ENCODE data around the gene NAT9.

Gene NAT9

GRCh38 chr17:74740173-74740572 is 36.0 kb downstream of the NAT9 start:
- no peak overlapping the region for H3K9ac ChIP-seq (ENCODE audit: low read depth in 1 of 2, low read length in 2 of 2)
- no peaks in the 10 kb centered on the region for H3K9me3 ChIP-seq (ENCODE audit: control insufficient read depth in 2 of 2, low read length in 2 of 2)
- H3K27me3 ChIP-seq (ENCODE audit: control insufficient read depth in 2 of 2, insufficient read depth in 2 of 2, low read length in 2 of 2): peaks cover 10 to 17% of the 10 kb centered on the region in 2 donors
- H3K4me3 ChIP-seq (ENCODE audit: low read length in 2 of 2): no peak overlapping the region
- H3K27ac ChIP-seq (ENCODE audit: low read depth in 2 of 2, low read length in 2 of 2): no peak overlapping the region
- H3K4me1 ChIP-seq (ENCODE audit: control insufficient read depth in 2 of 2, insufficient read depth in 2 of 2, low read length in 2 of 2): peaks cover 32 to 47% of the 10 kb centered on the region in 2 donors
- H3K36me3 ChIP-seq (ENCODE audit: control insufficient read depth in 2 of 2, insufficient read depth in 2 of 2, low read length in 2 of 2): no peaks in the 10 kb centered on the region

DNA sequence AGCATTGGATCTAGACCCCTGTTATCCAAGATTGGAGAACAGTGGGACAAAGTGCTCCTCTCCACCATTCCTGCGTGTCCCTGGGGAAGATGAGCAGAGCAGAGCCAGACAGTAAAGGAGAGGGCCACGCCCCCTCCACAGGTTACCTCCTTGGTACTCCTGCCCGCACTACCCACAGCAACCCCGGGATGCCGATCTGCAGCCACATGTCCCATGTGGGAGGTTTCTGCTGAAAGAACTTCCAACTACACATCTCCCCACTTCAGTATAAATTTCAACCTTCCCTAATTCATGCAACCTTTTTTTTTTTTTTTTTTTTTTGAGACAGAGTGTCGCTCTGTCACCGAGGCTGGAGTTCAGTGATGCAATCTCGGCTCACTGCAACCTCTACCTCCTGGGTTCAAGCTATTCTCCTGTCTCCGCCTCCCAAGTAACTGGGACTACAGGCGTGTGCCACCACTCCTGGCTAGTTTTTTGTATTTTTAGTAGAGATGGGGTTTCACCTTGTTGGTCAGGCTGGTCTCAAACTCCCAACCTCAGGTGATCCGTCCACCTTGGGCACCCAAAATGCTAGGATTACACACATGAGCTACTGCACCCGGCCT is 36.8 kb downstream of the NAT9 start:
- no peak overlapping the region for H3K9ac ChIP-seq (ENCODE audit: low read depth in 1 of 2, low read length in 2 of 2)
- H3K4me1 ChIP-seq (ENCODE audit: control insufficient read depth in 2 of 2, insufficient read depth in 2 of 2, low read length in 2 of 2): peaks cover 24 to 38% of the 10 kb centered on the region in 2 donors
- H3K4me3 ChIP-seq (ENCODE audit: low read length in 2 of 2): no peak overlapping the region
- H3K9me3 ChIP-seq (ENCODE audit: control insufficient read depth in 2 of 2, low read length in 2 of 2): no peaks in the 10 kb centered on the region
- H3K27ac ChIP-seq (ENCODE audit: low read depth in 2 of 2, low read length in 2 of 2): peak overlapping the region in 1 of 2 donors; percentile 79
- H3K36me3 ChIP-seq (ENCODE audit: control insufficient read depth in 2 of 2, insufficient read depth in 2 of 2, low read length in 2 of 2): no peaks in the 10 kb centered on the region
- H3K27me3 ChIP-seq (ENCODE audit: control insufficient read depth in 2 of 2, insufficient read depth in 2 of 2, low read length in 2 of 2): peaks cover 10 to 17% of the 10 kb centered on the region in 2 donors

GRCh38 chr17:74738051-74738996 is 37.8 kb downstream of the NAT9 start:
- Histone ChIP-seq H3K9me3 (ENCODE audit: control insufficient read depth in 2 of 2, low read length in 2 of 2) (no peaks in the 10 kb centered on the region), H3K36me3 (ENCODE audit: control insufficient read depth in 2 of 2, insufficient read depth in 2 of 2, low read length in 2 of 2) (no peaks in the 10 kb centered on the region), H3K4me1 (ENCODE audit: control insufficient read depth in 2 of 2, insufficient read depth in 2 of 2, low read length in 2 of 2) (peaks cover 21 to 34% of the 10 kb centered on the region in 2 donors), H3K27me3 (ENCODE audit: control insufficient read depth in 2 of 2, insufficient read depth in 2 of 2, low read length in 2 of 2) (peaks cover 10 to 17% of the 10 kb centered on the region in 2 donors), H3K27ac (ENCODE audit: low read depth in 2 of 2, low read length in 2 of 2) (peak overlapping the region; percentile 57 to 79), H3K4me3 (ENCODE audit: low read length in 2 of 2) (peak overlapping the region; percentile 65 to 74), H3K9ac (ENCODE audit: low read depth in 1 of 2, low read length in 2 of 2) (peak overlapping the region; percentile 47 to 50)

DNA sequence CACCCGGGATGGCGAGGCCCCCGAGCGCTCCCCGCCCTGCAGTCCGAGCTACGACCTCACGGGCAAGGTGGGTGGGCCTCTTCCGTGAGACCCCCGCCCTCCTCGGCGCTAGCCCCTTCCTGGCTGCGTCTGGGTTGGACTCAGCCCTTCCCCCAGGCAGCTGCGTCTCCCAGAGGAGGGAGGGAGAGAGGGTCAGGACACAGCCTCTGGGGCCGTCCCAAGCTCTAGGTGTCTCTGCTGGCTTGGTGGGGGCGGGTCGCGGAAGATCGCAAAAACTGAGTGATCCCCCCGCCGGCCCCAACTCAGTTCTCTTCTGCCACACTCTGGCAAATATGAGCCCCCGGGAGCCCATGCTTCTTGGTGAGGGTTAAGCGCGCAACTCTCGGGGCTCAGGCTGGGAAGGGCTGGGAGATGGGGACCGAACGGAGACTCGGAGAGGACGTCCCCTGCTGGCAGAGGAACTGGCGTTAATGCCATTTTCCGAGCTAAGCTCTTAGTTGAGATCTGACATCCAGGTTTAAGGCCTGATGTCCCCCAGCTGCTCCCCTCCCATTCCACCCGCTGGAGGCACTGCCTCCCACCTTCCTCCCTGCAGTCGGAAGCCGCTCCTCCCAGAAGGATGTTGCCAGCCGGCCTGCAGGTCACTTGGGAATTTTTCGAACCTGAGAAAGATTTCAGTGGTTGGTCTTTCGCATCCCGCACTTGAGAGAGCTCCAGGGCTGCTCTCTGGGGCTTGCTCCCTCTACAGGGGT is 38.7 kb downstream of the NAT9 start:
- Histone ChIP-seq H3K9me3 (ENCODE audit: control insufficient read depth in 2 of 2, low read length in 2 of 2) (no peaks in the 10 kb centered on the region), H3K36me3 (ENCODE audit: control insufficient read depth in 2 of 2, insufficient read depth in 2 of 2, low read length in 2 of 2) (no peaks in the 10 kb centered on the region), H3K9ac (ENCODE audit: low read depth in 1 of 2, low read length in 2 of 2) (peak overlapping the region; percentile 50 to 58), H3K4me3 (ENCODE audit: low read length in 2 of 2) (peak overlapping the region; percentile 65 to 74), H3K27ac (ENCODE audit: low read depth in 2 of 2, low read length in 2 of 2) (peak overlapping the region; percentile 57 to 79), H3K27me3 (ENCODE audit: control insufficient read depth in 2 of 2, insufficient read depth in 2 of 2, low read length in 2 of 2) (peaks cover 14 to 17% of the 10 kb centered on the region in 2 donors), H3K4me1 (ENCODE audit: control insufficient read depth in 2 of 2, insufficient read depth in 2 of 2, low read length in 2 of 2) (peaks cover 21 to 28% of the 10 kb centered on the region in 2 donors)

DNA sequence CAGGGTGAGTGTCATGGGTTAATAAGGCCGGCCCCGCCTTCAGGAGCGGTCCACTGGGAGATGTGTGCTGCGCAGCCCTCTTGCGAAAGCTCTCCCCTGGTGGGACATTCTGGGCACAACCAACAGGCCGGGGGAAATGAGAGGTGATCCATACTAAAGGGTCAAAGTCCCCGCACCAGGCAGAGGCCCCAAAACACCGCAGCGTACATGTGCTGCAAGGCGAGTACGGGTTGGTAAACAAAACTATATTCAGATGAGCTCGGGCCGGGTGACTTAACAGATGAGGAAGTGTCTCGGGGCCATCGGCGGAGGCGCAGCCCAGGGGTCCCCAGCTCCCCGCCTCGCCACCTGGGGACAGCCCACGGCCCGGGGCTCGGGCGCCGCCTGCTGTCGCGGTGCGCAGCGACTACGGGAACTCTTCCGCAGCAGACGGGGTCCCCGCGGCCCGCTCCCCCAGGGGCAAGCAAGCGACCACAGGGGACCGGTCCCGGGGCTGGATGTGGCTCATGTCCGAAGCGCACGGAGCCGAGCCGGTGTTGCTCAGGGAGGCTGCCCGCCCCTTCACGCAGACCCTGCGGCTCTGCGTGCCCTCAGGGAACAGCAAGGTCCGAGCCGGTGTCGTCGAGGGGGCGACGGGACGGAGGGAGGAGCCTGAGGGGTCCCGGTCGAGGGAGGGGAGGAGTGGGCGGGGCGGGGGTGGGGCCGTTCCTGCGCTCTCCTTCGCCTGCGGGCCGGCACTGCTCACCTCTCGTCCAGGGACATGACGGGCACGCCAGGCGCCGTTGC is 39.4 kb downstream of the NAT9 start, which contains the start of gene RAB37:
Gene RAB37, plus strand, starts transcription at position 744 of the 786 bp plus-strand sequence. Its CDS starts 17 bp downstream, at position 761.
- Histone ChIP-seq H3K9me3 (ENCODE audit: control insufficient read depth in 2 of 2, low read length in 2 of 2) (no peaks in the 10 kb centered on the region), H3K36me3 (ENCODE audit: control insufficient read depth in 2 of 2, insufficient read depth in 2 of 2, low read length in 2 of 2) (no peaks in the 10 kb centered on the region), H3K27ac (ENCODE audit: low read depth in 2 of 2, low read length in 2 of 2) (peak within 1 kb of the TSS; percentile 57 to 79), H3K9ac (ENCODE audit: low read depth in 1 of 2, low read length in 2 of 2) (peak within 1 kb of the TSS; percentile 51 to 58), H3K27me3 (ENCODE audit: control insufficient read depth in 2 of 2, insufficient read depth in 2 of 2, low read length in 2 of 2) (peaks cover 14 to 17% of the 10 kb centered on the region in 2 donors), H3K4me3 (ENCODE audit: low read length in 2 of 2) (peak within 1 kb of the TSS; percentile 65 to 74), H3K4me1 (ENCODE audit: control insufficient read depth in 2 of 2, insufficient read depth in 2 of 2, low read length in 2 of 2) (peaks cover 16 to 23% of the 10 kb centered on the region in 2 donors)

DNA sequence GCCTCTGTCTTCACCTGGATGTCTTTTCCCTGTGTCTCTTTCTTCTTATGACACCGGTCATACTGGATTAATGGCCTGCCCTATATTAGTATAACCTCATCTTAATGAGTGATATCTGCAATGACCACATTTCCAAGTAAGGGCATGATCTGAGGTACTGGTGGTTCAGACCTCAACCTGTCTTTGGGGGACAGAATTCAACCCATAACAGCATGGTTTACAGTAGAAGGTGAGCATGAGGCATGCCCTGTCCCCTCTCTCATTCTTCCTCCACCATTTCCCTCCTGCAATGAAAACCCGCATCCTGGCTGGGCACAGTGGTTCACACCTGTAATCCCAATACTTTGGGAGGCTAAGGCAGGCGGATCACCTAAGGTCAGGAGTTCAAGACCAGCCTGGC is 41.9 kb downstream of the NAT9 start:
- Histone ChIP-seq H3K36me3 (ENCODE audit: control insufficient read depth in 2 of 2, insufficient read depth in 2 of 2, low read length in 2 of 2) (no peaks in the 10 kb centered on the region), H3K9ac (ENCODE audit: low read depth in 1 of 2, low read length in 2 of 2) (no peak overlapping the region), H3K4me1 (ENCODE audit: control insufficient read depth in 2 of 2, insufficient read depth in 2 of 2, low read length in 2 of 2) (peaks cover 14 to 15% of the 10 kb centered on the region in 2 donors), H3K27ac (ENCODE audit: low read depth in 2 of 2, low read length in 2 of 2) (no peak overlapping the region), H3K9me3 (ENCODE audit: control insufficient read depth in 2 of 2, low read length in 2 of 2) (no peaks in the 10 kb centered on the region), H3K27me3 (ENCODE audit: control insufficient read depth in 2 of 2, insufficient read depth in 2 of 2, low read length in 2 of 2) (peaks cover 14 to 17% of the 10 kb centered on the region in 2 donors), H3K4me3 (ENCODE audit: low read length in 2 of 2) (no peak overlapping the region)

GRCh38 chr17:74733365-74734122 is 42.6 kb downstream of the NAT9 start:
- Histone ChIP-seq H3K4me3 (ENCODE audit: low read length in 2 of 2) (no peak overlapping the region), H3K9ac (ENCODE audit: low read depth in 1 of 2, low read length in 2 of 2) (no peak overlapping the region), H3K27ac (ENCODE audit: low read depth in 2 of 2, low read length in 2 of 2) (no peak overlapping the region), H3K4me1 (ENCODE audit: control insufficient read depth in 2 of 2, insufficient read depth in 2 of 2, low read length in 2 of 2) (peaks cover 7 to 8% of the 10 kb centered on the region in 2 donors), H3K27me3 (ENCODE audit: control insufficient read depth in 2 of 2, insufficient read depth in 2 of 2, low read length in 2 of 2) (peaks cover 10 to 13% of the 10 kb centered on the region in 2 donors), H3K9me3 (ENCODE audit: control insufficient read depth in 2 of 2, low read length in 2 of 2) (no peaks in the 10 kb centered on the region), H3K36me3 (ENCODE audit: control insufficient read depth in 2 of 2, insufficient read depth in 2 of 2, low read length in 2 of 2) (no peaks in the 10 kb centered on the region)

DNA sequence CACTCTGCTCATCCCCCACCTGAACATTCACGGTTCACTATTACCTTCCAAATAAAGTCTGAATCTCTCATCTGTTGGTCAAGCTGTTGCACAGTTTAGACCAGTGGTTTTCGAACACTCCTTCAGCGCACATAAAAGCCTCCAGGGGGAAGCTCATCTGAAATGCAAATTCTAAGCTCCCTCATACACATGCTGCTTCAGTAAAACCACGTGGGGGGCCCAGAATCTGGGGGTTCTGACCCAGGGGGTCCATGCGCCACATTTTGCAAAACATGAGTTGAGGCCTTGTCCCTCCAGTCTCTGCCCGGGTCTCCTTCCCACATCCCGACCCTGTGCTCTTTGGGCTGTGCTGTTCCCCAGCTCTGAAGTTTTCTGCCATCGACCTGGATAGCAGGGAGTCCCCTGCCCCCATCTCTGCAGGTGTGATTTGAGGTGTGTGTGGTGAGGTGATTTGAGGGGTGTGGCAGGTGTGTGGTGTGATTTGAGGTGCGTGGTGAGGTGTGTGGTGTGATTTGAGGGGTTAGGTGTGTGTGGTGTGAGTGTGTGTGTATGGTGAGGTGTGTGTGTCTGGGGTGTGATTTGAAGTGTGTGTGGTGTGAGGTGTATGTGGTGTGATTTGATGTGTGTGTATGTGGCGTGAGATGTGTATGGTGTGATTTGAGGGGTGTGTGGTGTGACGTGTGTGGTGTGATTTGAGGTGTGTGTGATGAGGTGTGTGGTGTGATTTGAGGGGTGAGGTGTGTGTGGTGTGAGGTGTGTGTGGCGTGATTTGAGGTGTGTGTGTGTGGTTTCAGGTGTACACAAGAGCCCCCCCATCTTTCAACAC is 43.9 kb downstream of the NAT9 start:
- Histone ChIP-seq H3K4me1 (ENCODE audit: control insufficient read depth in 2 of 2, insufficient read depth in 2 of 2, low read length in 2 of 2) (no peaks in the 10 kb centered on the region), H3K27ac (ENCODE audit: low read depth in 2 of 2, low read length in 2 of 2) (no peak overlapping the region), H3K4me3 (ENCODE audit: low read length in 2 of 2) (no peak overlapping the region), H3K9ac (ENCODE audit: low read depth in 1 of 2, low read length in 2 of 2) (no peak overlapping the region), H3K9me3 (ENCODE audit: control insufficient read depth in 2 of 2, low read length in 2 of 2) (no peaks in the 10 kb centered on the region), H3K27me3 (ENCODE audit: control insufficient read depth in 2 of 2, insufficient read depth in 2 of 2, low read length in 2 of 2) (peaks cover 2 to 3% of the 10 kb centered on the region in 2 donors), H3K36me3 (ENCODE audit: control insufficient read depth in 2 of 2, insufficient read depth in 2 of 2, low read length in 2 of 2) (no peaks in the 10 kb centered on the region)
